Liver (tissue), 9 donors: ENCODE results near the gene FAM222A. TPM values are rescaled to one million over a fixed set of nuclear protein-coding genes. Genes with fewer than 3 reads are reported as not detected.
A peak's percentile ranks its signal among the peaks of the same experiment; 100 is the strongest.

ENCODE experiments used
- DNase-seq: peaks from one replicate; pipeline ENCODE4 v3.0.0-alpha.2; 2017; ENCODE audit warnings: low spot score
- H3K27ac ChIP-seq, 2 donors: one replicate each; pipeline ENCODE4 v1.7.0; 2013; ENCODE audit warnings: inconsistent platforms in 2 of 2, low read length in 2 of 2, control low read depth in 1 of 2, low read depth in 1 of 2, mild to moderate bottlenecking in 1 of 2
- H3K27me3 ChIP-seq, 4 donors: one replicate each; pipeline versions ENCODE4 v1.6.1 to v1.7.0; 2013; ENCODE audit warnings: low read length in 3 of 4, inconsistent platforms in 1 of 4, mild to moderate bottlenecking in 1 of 4, moderate library complexity in 1 of 4; ENCODE audit not compliant: control insufficient read depth in 4 of 4, insufficient read depth in 4 of 4
- H3K36me3 ChIP-seq, 4 donors: one replicate each; pipeline versions ENCODE4 v1.6.1 to v1.7.0; 2013; ENCODE audit warnings: low read length in 3 of 4, mild to moderate bottlenecking in 3 of 4, low read depth in 1 of 4, moderate library complexity in 1 of 4; ENCODE audit not compliant: control insufficient read depth in 4 of 4, insufficient read depth in 3 of 4
- H3K4me1 ChIP-seq, 4 donors: one replicate each; pipeline versions ENCODE4 v1.6.1 to v1.7.0; 2013; ENCODE audit warnings: low read length in 3 of 4, mild to moderate bottlenecking in 3 of 4, moderate library complexity in 1 of 4; ENCODE audit not compliant: control insufficient read depth in 4 of 4, insufficient read depth in 4 of 4
- H3K4me3 ChIP-seq, 3 donors: one replicate each; pipeline versions ENCODE4 v1.6.1 to v1.7.0; 2013; ENCODE audit warnings: low read length in 3 of 3, control low read depth in 1 of 3, low read depth in 1 of 3, mild to moderate bottlenecking in 1 of 3
- H3K9ac ChIP-seq, 2 donors: one replicate each; pipeline ENCODE4 v1.7.0; 2013; ENCODE audit warnings: low read length in 2 of 2, mild to moderate bottlenecking in 2 of 2, moderate library complexity in 2 of 2, control low read depth in 1 of 2, low read depth in 1 of 2
- H3K9me3 ChIP-seq, 4 donors: one replicate each; pipeline versions ENCODE4 v1.6.1 to v1.7.0; 2013; ENCODE audit warnings: low read length in 3 of 4; ENCODE audit not compliant: control insufficient read depth in 4 of 4
- HNF4A ChIP-seq, 2 donors: conservative IDR thresholded peaks; 2 replicates each; pipeline ENCODE4 v1.6.1; 2016; ENCODE audit warnings: antibody characterized with exemption in 2 of 2, mild to moderate bottlenecking in 2 of 2
- HNF4G ChIP-seq: IDR thresholded peaks from 2 replicates; pipeline ENCODE4 v1.6.1; 2016; ENCODE audit warnings: antibody characterized with exemption
- RXRA ChIP-seq, 2 donors: IDR thresholded peaks; 2 replicates each; pipeline ENCODE4 v1.6.1; 2017 to 2018; ENCODE audit warnings: antibody characterized with exemption in 2 of 2, mild to moderate bottlenecking in 1 of 2
- SP1 ChIP-seq: IDR thresholded peaks from 2 replicates; pipeline ENCODE4 v1.6.1; 2018; ENCODE audit warnings: antibody characterized with exemption, mild to moderate bottlenecking
- YY1 ChIP-seq: IDR thresholded peaks from 2 replicates; pipeline ENCODE4 v1.6.1; 2016; ENCODE audit warnings: antibody characterized with exemption, mild to moderate bottlenecking
- WGBS: extraction: QIAGEN DNeasy Blood & Tissue Kit; methylation state at CpG from one replicate; pipeline ENCODE4 v1.1.7; 2013; 5-methylcytosine and 5-hydroxymethylcytosine counted together
- polyA plus RNA-seq, 2 donors: library from polyadenylated mRNA; stranded (reverse) in 1 of 2; unstranded in 1 of 2; fragments of 200-250 nt in 1 of 2; fragments of >200 nt in 1 of 2; fragmentation: Nextera tagmentation in 1 of 2; extraction: Ambion mirVana in 1 of 2; gene quantifications; one replicate each; pipeline versions ENCODE4 v1.2.1 to v1.2.3, GENCODE V29; 2013 to 2015
- total RNA-seq, 2 donors: library from RNA; depleted of rRNA; stranded (reverse); fragments of >200 nt; gene quantifications; one replicate each; pipeline ENCODE4 v1.2.3, GENCODE V29; 2014
- TF ChIP-seq, protein P1 (sequence below): fragments of 150-350 bp; IDR thresholded peaks from 2 replicates; pipeline ENCODE4 v1.5.1; 2017; ENCODE audit warnings: improper control_type of control experiment, low read depth, low read length; ENCODE audit not compliant: missing input control
- TF ChIP-seq, protein P2 (sequence below): IDR thresholded peaks from 2 replicates; pipeline ENCODE4 v1.6.1; 2016; ENCODE audit warnings: antibody characterized with exemption
- donor health status: healthy.
- donor health status: healthy.
- donor health status: healthy.
- donor health status: healthy.
- donor health status: healthy.

Gene FAM222A
- total and polyA plus RNA-seq, 4 donors = 0.97 to 2.2 (median 1.9) TPM

DNA sequence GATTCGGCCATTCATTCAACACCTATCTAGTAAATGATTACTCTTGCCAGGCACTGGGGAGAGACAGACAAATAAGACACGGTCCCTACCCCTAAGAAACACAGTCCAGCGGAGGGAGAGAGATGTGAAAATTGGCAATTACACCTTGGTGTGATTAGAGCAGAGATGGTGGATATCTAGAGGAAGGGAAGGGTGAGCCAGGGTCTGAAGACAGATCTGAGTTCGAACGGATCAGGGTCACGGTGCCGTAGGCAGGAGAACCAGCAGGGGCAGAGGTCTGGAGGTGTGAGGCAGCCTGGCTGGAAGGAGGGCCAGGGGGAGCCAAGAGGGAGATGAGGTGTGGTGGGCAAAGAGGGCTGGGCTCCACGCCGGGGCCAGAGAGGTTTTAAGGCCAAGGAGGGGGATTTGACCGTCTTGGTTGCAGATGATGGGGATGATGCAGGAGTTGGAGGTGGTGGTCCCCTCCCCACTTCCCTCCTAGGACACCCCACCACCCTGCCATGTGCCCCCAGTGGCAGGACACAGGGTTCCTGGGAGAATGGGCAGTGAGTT, 27.1 kb downstream of the FAM222A start:
- Histone ChIP-seq H3K9ac (no peak overlapping the region), H3K36me3 (no peaks in the 10 kb centered on the region), H3K9me3 (no peaks in the 10 kb centered on the region), H3K4me3 (no peak overlapping the region), H3K27me3 (no peaks in the 10 kb centered on the region), H3K4me1 (peaks cover 21 to 52% (median 43%) of the 10 kb centered on the region in 4 donors), H3K27ac (no peak overlapping the region)
- TF ChIP-seq YY1 = no peak
- WGBS = 91% methylated on average over 10 of the region's 10 CpGs
- DNase-seq = no peak

- Histone ChIP-seq H3K27me3 (no peaks in the 10 kb centered on the region), H3K36me3 (no peaks in the 10 kb centered on the region), H3K4me1 (peaks cover 20 to 45% (median 36%) of the 10 kb centered on the region in 4 donors), H3K27ac (no peak overlapping the region), H3K4me3 (no peak overlapping the region), H3K9me3 (no peaks in the 10 kb centered on the region), H3K9ac (no peak overlapping the region)
- no peak for DNase-seq
- 75% methylated on average over 4 of the region's 4 CpGs for WGBS
- TF ChIP-seq, protein P1, sequence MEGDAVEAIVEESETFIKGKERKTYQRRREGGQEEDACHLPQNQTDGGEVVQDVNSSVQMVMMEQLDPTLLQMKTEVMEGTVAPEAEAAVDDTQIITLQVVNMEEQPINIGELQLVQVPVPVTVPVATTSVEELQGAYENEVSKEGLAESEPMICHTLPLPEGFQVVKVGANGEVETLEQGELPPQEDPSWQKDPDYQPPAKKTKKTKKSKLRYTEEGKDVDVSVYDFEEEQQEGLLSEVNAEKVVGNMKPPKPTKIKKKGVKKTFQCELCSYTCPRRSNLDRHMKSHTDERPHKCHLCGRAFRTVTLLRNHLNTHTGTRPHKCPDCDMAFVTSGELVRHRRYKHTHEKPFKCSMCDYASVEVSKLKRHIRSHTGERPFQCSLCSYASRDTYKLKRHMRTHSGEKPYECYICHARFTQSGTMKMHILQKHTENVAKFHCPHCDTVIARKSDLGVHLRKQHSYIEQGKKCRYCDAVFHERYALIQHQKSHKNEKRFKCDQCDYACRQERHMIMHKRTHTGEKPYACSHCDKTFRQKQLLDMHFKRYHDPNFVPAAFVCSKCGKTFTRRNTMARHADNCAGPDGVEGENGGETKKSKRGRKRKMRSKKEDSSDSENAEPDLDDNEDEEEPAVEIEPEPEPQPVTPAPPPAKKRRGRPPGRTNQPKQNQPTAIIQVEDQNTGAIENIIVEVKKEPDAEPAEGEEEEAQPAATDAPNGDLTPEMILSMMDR = no peak
- TF ChIP-seq RXRA (IDR thresholded peaks at IDR 0.05) = peak in 1 of 2 donors; percentile 67
These were observed 27.8 kb downstream of the FAM222A start for GRCh38 chr12:109741286-109741969.

DNA sequence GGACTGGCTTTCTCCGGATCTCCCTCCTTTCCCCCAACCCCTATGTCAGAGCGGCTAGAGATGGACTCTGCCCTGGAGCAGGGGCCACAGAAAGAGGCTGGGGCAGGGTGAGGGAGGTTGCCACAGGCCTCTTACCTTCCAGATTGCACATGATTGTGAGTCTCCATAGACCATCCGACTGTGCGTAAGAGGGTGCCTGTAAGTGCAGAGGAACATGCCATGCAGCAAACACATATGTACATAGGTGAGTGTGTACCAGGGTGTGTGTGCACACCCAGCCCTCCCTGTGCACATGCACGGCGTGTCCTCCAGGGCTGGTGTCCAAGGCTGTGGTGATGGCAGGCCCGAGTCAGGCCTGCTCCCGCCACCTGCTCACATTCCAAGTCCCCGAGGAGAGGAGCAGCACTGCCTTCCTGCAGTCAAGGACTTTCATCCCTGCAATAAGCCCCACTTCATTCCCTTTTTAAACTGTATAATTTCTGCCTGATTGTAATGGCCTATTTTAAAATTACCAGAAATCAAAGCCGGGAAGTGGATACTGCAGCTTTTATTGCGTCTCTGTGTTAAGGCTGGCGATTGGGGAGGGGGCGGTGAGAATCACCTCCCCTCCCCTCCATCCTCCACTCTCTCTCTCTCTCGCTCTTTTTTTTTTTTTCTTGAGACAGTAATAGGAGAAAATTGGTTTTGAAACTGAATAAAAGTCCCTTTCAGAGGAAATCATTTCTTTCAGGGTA, 28.5 kb downstream of the FAM222A start:
- TF ChIP-seq HNF4A (conservative IDR thresholded peaks at IDR 0.05) (peak; percentile 73 to 81), RXRA (IDR thresholded peaks at IDR 0.05) (peak; percentile 43 to 63), SP1 (peak; percentile 44), HNF4G (peak; percentile 6)
- TF ChIP-seq, protein P2, sequence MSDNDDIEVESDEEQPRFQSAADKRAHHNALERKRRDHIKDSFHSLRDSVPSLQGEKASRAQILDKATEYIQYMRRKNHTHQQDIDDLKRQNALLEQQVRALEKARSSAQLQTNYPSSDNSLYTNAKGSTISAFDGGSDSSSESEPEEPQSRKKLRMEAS = no peak
- H3K27me3 ChIP-seq = no peaks in the 10 kb centered on the region
- no peak for DNase-seq
- no peaks in the 10 kb centered on the region for H3K9me3 ChIP-seq
- no peak overlapping the region for H3K27ac ChIP-seq
- no peaks in the 10 kb centered on the region for H3K36me3 ChIP-seq
- H3K9ac ChIP-seq = no peak overlapping the region
- H3K4me3 ChIP-seq = no peak overlapping the region
- WGBS = 65% methylated on average over 14 of the region's 14 CpGs
- peaks cover 15 to 38% (median 30%) of the 10 kb centered on the region in 4 donors for H3K4me1 ChIP-seq
